Activated naive CD4-positive, alpha-beta T cell treated with anti-CD3 and anti-CD28 coated beads, Interleukin-2, amount 50 U/mL, for 24 hours (primary cell): ENCODE data around the gene USP10.
"Not testable (repeated sequence)": the region's sequence is repeated elsewhere in the genome, so short reads cannot be mapped to it uniquely, and the experiment has no call there.

Experiments used
- H3K27ac Mint-ChIP-seq: one replicate; pipeline ENCODE4 v1.8.0; 2021; ENCODE audit warnings: mild to moderate bottlenecking, mixed read lengths
- H3K27me3 Mint-ChIP-seq: one replicate; pipeline ENCODE4 v1.8.0; 2021; ENCODE audit warnings: mixed read lengths
- H3K36me3 Mint-ChIP-seq: one replicate; pipeline ENCODE4 v1.8.0; 2021; ENCODE audit warnings: mixed read lengths
- H3K4me1 Mint-ChIP-seq: one replicate; pipeline ENCODE4 v1.8.0; 2021; ENCODE audit warnings: mixed read lengths
- H3K4me3 Mint-ChIP-seq: one replicate; pipeline ENCODE4 v1.8.0; 2021; ENCODE audit warnings: mild to moderate bottlenecking, mixed read lengths
- H3K9me3 Mint-ChIP-seq: one replicate; pipeline ENCODE4 v1.8.0; 2021; ENCODE audit warnings: mixed read lengths

USP10 gene

GRCh38 chr16:84725481-84726078 is 25.8 kb downstream of the USP10 start:
- H3K27ac Mint-ChIP-seq: peak overlapping the region; percentile 70
- H3K4me3 Mint-ChIP-seq: peak overlapping the region; percentile 69
- H3K4me1 Mint-ChIP-seq: peaks cover 79% of the 10 kb centered on the region
- H3K27me3 Mint-ChIP-seq: no peaks in the 10 kb centered on the region
- H3K9me3 Mint-ChIP-seq: no peaks in the 10 kb centered on the region
- H3K36me3 Mint-ChIP-seq: peaks cover 3% of the 10 kb centered on the region

DNA sequence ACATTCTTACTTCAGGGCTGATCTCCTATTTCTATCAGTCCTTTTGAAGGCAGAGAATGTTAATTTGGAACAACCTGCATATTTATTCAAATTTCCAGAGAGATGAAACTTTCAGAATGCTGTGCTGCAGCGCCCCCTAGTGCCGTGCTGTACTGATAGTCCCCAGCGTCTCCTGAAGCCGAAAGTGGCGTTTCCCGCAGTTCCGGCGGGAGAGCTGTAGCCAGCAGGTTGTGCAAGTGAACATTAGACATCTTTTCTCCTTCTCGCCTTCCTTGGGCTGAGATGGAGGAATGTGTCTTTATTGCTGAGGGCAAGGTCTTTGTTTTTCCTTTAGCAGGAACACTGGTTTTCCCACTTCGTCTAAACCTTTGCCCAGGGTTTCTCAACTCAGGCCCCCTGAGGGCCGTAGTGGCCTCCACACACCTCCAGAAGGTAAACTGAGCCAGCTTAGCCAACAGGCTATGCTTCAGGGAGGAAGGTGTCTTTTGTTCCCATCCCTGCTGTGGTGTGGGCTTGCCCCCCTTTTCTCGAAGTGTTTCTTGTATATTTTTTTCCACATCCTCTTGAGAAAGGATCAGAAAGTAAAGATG is 26.4 kb downstream of the USP10 start:
- peaks cover 2% of the 10 kb centered on the region for H3K36me3 Mint-ChIP-seq
- H3K27ac Mint-ChIP-seq: peak overlapping the region; percentile 70
- H3K4me1 Mint-ChIP-seq: peaks cover 80% of the 10 kb centered on the region
- H3K4me3 Mint-ChIP-seq: peak overlapping the region; percentile 69
- no peaks in the 10 kb centered on the region for H3K9me3 Mint-ChIP-seq
- no peaks in the 10 kb centered on the region for H3K27me3 Mint-ChIP-seq

DNA sequence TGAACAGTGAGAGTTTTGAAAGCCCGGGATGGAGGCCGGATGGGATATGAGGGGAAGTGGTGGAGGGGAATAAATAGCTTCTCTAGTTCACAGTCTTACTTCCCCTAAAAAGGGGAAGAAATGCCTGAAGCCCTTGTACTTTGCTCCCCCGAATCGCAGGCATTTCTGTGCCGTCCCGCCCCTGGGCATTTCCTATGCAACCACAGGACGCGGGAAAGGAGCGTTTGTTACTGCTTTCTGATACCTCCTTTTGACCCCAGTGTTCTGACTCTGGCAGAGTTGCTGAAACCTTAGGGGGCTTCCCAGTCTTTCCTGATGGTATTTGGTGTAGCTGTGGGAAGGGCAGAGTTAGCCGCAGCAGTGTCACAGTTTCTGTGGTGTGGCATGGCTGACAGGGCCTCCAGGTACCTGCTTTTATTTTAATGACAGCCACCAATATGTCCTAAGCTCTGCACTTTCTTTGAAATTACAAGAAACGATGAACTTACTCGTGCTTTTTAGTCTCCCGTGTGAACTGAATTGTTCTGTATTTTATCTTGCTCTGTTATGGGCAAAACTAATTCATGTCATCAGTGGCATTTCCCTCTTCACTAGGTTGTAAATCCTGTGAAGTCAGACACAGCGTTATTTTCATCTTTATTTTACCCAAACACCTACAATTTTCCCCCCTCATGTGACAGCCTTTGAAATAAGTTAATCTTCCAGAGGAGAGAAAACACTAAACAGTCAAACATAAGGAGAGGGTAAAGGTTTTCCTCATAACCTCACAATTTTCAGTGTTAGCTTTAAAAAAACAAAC is 27.1 kb downstream of the USP10 start:
- Mint-ChIP-seq H3K4me3 (peak overlapping the region; percentile 69), H3K9me3 (no peaks in the 10 kb centered on the region), H3K27ac (no peak overlapping the region), H3K36me3 (peaks cover 2% of the 10 kb centered on the region), H3K4me1 (peaks cover 84% of the 10 kb centered on the region), H3K27me3 (no peaks in the 10 kb centered on the region)

GRCh38 chr16:84728853-84729424 is 29.1 kb downstream of the USP10 start:
- H3K27me3 Mint-ChIP-seq: no peaks in the 10 kb centered on the region
- H3K9me3 Mint-ChIP-seq: no peaks in the 10 kb centered on the region
- no peak overlapping the region for H3K4me3 Mint-ChIP-seq
- H3K36me3 Mint-ChIP-seq: no peaks in the 10 kb centered on the region
- peaks cover 65% of the 10 kb centered on the region for H3K4me1 Mint-ChIP-seq
- no peak overlapping the region for H3K27ac Mint-ChIP-seq

DNA sequence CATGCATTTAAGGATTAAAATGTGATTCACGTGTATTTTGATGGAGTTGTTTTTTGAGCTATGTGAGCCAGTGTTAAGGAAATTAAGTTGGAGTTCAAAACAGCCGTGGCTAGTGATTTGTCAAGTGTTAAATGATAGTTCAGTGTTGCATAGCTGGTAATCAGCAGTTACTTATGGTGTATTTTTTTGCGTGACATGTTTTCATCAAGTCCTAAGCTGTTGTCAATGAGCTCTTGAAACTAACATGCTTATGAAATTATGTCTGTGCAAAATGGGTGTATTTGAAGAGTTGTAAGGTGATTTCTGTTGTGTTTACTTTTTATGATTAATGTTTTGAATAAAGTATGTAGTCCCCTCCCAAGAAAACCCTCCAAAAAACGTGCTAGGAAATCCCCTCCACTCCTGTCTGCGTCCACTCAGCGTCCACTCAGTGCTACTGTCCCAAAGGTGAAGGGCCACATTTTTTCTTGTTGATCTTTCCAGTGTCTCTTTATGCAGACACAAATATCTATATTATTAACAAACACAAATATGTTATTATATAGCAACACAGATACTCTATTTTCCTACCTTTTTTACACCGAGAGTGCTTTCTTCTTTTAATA is 30.0 kb downstream of the USP10 start:
- Mint-ChIP-seq H3K4me1 (peaks cover 57% of the 10 kb centered on the region), H3K27ac (peak overlapping the region; percentile 18), H3K4me3 (peak overlapping the region; percentile 11), H3K27me3 (no peaks in the 10 kb centered on the region), H3K9me3 (no peaks in the 10 kb centered on the region), H3K36me3 (no peaks in the 10 kb centered on the region)

DNA sequence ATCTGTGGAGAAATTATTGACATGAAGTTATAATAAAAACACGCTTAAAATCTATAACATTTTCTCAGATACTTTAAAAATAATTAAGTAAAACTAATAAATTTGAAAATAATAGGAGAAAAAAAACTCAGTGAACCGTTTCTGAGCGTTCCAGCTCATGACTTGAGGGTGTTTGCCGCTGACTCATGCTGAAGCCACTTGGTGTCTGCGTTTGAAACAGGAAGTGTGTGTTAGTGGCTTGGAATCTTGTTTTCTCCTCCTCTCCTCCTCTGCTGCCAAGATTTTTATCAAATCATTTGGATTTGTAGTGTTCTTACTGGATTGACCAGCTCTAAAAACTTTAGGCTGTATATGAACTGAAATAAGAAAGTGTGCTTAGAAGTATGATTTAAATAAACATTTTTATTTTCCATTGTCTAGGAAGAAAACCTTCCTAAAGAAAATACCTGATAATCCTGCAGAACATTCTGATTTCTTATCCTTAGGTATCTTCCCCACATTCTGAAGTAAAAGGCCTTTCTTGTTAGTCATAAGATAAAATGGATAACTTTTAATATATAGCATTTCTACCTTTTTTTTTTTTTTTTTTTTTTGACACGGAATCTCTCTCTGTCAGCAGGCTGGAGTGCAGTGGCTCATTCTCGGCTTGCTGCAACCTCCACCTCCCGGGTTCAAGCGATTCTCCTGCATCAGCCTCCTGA is 30.8 kb downstream of the USP10 start:
- no peaks in the 10 kb centered on the region for H3K27me3 Mint-ChIP-seq
- H3K4me1 Mint-ChIP-seq: peaks cover 53% of the 10 kb centered on the region
- no peaks in the 10 kb centered on the region for H3K9me3 Mint-ChIP-seq
- H3K4me3 Mint-ChIP-seq: no peak overlapping the region
- H3K36me3 Mint-ChIP-seq: peaks cover 2% of the 10 kb centered on the region
- H3K27ac Mint-ChIP-seq: no peak overlapping the region

- H3K27ac Mint-ChIP-seq, H3K4me3 Mint-ChIP-seq, H3K27me3 Mint-ChIP-seq, H3K36me3 Mint-ChIP-seq, H3K9me3 Mint-ChIP-seq: not testable (repeated sequence)
- peaks cover 54% of the 10 kb centered on the region for H3K4me1 Mint-ChIP-seq
These were observed 32.5 kb downstream of the USP10 start for GRCh38 chr16:84732332-84732673.

DNA sequence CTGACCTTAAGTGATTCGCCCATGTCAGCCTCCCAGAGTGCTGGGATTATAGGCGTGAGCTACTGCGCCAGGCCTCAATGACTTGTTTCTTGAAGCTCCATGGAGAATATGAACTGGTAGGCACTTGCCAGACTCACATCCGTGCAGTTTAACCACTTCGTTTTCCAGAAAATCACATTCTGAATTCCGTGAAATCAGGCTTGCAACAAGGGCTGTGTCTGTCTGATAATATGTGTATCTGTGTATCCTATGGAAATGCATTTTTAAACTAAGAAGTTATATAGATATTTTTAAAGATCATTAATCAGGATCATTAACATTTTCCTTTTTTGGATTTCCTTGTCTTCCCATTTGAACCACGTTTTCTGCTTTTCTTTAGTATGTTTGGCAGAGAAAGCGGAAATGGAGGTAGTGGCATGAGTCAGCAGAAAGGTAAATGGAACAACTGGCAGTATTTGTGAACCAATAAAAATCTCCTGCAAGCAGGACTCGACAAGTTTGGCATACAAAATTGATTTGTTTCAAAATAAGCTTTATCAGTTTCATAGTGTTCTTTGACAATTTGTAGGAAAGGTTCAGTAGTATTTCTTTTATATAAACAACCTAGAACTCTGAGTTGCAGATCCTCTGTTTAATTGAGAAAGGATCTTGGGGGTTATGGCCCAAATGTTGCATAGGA is 33.0 kb downstream of the USP10 start:
- no peaks in the 10 kb centered on the region for H3K27me3 Mint-ChIP-seq
- no peaks in the 10 kb centered on the region for H3K9me3 Mint-ChIP-seq
- peaks cover 3% of the 10 kb centered on the region for H3K36me3 Mint-ChIP-seq
- H3K4me1 Mint-ChIP-seq: peaks cover 57% of the 10 kb centered on the region
- no peak overlapping the region for H3K27ac Mint-ChIP-seq
- no peak overlapping the region for H3K4me3 Mint-ChIP-seq

GRCh38 chr16:84735849-84736586 is 36.2 kb downstream of the USP10 start:
- Mint-ChIP-seq H3K9me3 (no peaks in the 10 kb centered on the region), H3K4me3 (peak overlapping the region; percentile 51), H3K4me1 (peaks cover 50% of the 10 kb centered on the region), H3K27ac (peak overlapping the region; percentile 73), H3K36me3 (peaks cover 4% of the 10 kb centered on the region), H3K27me3 (no peaks in the 10 kb centered on the region)

DNA sequence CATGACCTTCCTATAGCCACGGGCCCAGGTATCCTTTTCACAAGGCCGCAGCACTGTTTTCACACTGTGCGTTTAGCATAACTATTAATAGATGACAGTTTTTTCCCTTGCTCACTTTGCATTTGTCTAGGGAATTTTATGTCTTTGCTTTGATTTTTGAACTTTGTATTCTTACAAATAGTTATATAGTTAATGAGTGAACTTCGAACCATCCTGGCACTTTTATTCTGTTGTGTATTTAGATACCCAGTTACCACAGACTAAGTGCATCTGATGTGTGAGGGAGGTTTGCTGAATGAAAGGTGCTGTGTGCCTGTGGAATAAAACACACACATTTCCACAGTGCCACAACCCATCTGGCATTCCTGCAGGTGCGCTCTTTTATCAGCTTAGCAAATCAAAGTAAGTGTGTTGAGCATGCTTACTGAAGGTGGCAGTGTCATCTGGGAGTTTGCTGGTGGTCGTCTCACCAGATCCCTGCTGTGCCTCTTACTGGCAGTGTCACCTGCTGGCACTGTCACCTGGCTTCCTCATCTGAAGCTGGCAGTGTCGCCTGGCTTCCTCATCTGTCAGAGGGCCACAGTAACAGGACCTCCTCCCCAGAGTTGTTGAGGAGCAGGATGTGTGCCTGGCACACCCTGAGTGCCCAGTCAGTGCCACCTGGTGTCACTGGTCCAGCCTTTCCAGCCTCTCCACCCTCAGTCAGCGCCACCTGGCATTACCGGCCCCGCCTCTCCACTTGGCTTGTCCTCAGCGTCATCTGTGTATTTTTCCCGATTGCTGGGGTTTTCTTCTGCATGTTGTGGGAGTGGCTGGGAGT is 37.6 kb downstream of the USP10 start:
- H3K9me3 Mint-ChIP-seq: no peaks in the 10 kb centered on the region
- no peak overlapping the region for H3K27ac Mint-ChIP-seq
- no peak overlapping the region for H3K4me3 Mint-ChIP-seq
- H3K27me3 Mint-ChIP-seq: no peaks in the 10 kb centered on the region
- peaks cover 55% of the 10 kb centered on the region for H3K4me1 Mint-ChIP-seq
- peaks cover 10% of the 10 kb centered on the region for H3K36me3 Mint-ChIP-seq

DNA sequence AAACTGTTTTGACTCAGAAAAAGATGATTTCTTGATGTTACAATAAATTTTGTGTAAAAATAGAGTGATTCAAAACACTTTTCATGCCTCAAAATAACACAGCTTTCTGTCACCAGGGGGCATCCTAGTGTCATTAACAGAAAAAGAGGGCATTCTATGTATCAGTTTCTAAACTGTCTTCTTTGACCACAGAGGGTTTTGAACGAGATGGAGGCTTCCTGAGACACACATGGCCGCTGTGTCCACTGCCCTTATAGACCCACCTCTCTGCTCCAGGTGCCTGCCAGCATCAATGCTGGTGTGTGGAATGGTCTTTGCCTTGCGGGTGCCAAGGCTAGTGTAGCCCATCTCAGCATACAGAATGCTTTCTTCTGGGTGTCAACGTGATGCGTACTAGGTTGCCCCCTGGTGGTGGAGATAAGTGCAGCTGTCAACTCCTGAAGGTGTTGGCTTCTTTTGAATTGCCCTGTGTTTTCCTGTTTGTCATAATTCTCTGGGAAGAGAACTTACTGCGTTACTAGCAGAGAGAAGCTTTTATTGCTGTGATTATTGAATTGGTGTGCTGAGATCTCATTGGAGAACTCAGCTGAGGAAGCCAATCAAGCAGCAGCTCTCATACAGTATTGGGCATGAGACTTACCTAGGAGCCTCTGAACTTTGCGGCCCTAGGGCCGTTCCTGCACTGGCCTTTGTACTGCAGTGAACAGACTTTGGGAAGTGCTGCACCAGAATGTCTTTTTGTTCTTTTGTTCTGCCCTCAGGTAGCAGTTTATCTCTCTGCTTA is 38.6 kb downstream of the USP10 start:
- Mint-ChIP-seq H3K4me3 (peak overlapping the region; percentile 15), H3K27me3 (no peaks in the 10 kb centered on the region), H3K4me1 (peaks cover 65% of the 10 kb centered on the region), H3K9me3 (no peaks in the 10 kb centered on the region), H3K27ac (peak overlapping the region; percentile 20), H3K36me3 (peaks cover 13% of the 10 kb centered on the region)

DNA sequence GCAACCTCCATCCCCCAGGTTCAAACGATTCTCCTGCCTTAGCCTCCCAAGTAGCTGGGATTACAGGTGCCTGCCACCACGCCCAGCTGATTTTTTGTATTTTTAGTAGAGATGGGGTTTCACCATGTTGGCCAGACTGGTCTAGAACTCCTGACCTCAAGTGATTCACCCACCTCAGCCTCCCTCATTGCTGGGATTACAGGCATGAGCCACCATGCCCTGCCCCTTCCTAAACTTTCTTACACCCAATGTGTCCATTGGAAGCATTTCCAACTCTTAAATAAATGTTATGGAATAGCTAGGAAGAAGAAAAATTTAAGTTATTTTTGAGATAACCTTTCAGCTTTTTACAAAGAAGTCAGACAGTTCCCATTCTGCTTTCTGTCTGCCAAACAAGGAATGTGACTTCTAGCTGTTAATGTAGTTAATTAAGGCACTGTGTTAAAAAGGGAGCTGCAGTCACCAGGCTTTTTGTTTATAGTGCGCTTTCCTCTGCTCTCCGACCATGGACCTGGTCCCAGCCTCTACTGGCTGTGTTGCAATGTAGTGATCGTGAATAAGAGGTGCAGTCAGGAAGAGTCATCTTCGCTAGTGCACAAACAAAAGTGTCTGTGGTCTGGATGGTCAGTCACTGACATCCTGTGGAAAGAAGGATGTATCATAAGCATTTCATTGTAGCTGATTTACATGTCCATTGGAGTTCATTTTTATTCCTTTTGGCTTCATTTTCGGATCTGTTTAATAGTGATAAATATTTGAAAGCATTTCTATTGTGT is 39.7 kb downstream of the USP10 start:
- no peaks in the 10 kb centered on the region for H3K9me3 Mint-ChIP-seq
- H3K27me3 Mint-ChIP-seq: no peaks in the 10 kb centered on the region
- no peak overlapping the region for H3K27ac Mint-ChIP-seq
- H3K4me3 Mint-ChIP-seq: no peak overlapping the region
- peaks cover 14% of the 10 kb centered on the region for H3K36me3 Mint-ChIP-seq
- H3K4me1 Mint-ChIP-seq: peaks cover 69% of the 10 kb centered on the region
